Activated naive CD4-positive, alpha-beta T cell treated with anti-CD3 and anti-CD28 coated beads, Interleukin-2, amount 10 ng/mL, durations not matched to agents 7 days and 5 days (primary cell): ENCODE data around the gene CD69.
A peak's percentile ranks its signal among the peaks of the same experiment; 100 is the strongest.

ENCODE experiments used
- CTCF ChIA-PET: fragments of 350-600 bp; sonication (Branson Sonifier 250); formaldehyde crosslinking; loops from one replicate; lab custom pipeline; 2021; ENCODE audit warnings: antibody characterized with exemption; lab: Charles Lee
- DNase-seq: peaks from one replicate; pipeline ENCODE4 v3.0.0-alpha.2; 2020
- H3K27ac Mint-ChIP-seq: one replicate; pipeline ENCODE4 v1.8.0; 2021; ENCODE audit warnings: mild to moderate bottlenecking, moderate library complexity, mixed read lengths
- H3K27me3 Mint-ChIP-seq: one replicate; pipeline ENCODE4 v1.8.0; 2021; ENCODE audit warnings: mild to moderate bottlenecking, mixed read lengths
- H3K36me3 Mint-ChIP-seq: one replicate; pipeline ENCODE4 v1.8.0; 2021; ENCODE audit warnings: mixed read lengths
- H3K4me1 Mint-ChIP-seq: one replicate; pipeline ENCODE4 v1.8.0; 2021; ENCODE audit warnings: mixed read lengths
- H3K4me3 Mint-ChIP-seq: one replicate; pipeline ENCODE4 v1.8.0; 2021; ENCODE audit warnings: mild to moderate bottlenecking, moderate library complexity, mixed read lengths
- H3K9me3 Mint-ChIP-seq: one replicate; pipeline ENCODE4 v1.8.0; 2021; ENCODE audit warnings: mixed read lengths

The CD69 gene

DNA sequence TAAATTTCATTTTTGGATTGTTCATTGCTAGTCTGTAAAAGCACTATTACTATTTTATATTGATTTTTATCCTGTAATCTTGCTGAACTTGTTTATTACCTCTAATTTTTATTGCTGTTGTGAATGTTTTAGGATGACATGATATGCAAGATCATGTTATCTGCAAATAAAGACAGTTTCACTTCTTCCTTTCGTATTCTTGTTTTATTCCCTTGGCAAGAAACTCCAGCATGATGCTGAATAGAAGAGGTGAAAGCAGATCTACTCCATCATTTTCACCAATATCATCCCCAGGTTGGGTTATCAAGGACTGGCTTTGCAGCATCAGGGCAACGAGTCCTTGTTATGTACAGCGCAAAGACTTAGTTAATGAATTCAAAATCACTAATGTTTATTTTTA lies 25.1 kb downstream of the CD69 start:
- Mint-ChIP-seq H3K4me1 (peaks cover 74% of the 10 kb centered on the region), H3K4me3 (no peak overlapping the region), H3K36me3 (peaks cover 33% of the 10 kb centered on the region), H3K27ac (no peak overlapping the region), H3K9me3 (peaks cover 14% of the 10 kb centered on the region), H3K27me3 (no peaks in the 10 kb centered on the region)
- CTCF ChIA-PET, result no interaction called here
- DNase-seq, result no peak

DNA sequence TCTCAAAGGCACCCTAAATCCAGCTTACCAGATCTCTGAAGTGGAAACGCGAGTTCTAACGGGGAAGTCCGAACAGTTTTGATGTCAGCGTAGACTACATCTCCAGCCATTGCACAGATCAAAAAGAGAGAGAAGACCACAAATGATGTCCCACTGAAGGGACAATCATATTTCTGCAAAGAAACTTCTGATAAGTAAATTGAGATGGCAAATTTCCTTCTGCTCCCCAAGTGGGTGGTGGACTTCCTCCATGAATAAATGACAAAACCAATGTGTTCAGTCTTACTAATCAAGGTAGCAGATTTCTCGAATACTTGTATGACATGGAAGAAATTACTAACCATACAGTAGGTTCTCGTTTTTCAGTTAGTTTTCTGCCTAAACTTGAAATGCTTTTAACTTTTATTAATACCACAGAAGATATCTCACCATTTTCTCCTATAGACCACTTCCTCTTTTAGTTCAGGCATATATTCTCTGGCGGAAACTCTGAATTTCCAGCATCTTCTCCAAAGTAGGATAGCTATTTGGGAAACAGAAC lies 27.7 kb downstream of the CD69 start, which contains the start of gene CLECL1:
Gene CLECL1, minus strand, starts transcription at position 177 of the 541 bp plus-strand sequence.
- peak within 1 kb of the TSS; percentile 67 for H3K4me3 Mint-ChIP-seq
- H3K27me3 Mint-ChIP-seq, result no peaks in the 10 kb centered on the region
- H3K4me1 Mint-ChIP-seq, result peaks cover 65% of the 10 kb centered on the region
- no peak for DNase-seq
- H3K36me3 Mint-ChIP-seq, result peaks cover 19% of the 10 kb centered on the region
- CTCF ChIA-PET, result interaction anchor here (0.7 kb wide), 1 partner anchor 10 kb away, joined by 3 read pairs; no protein-coding TSS in a partner anchor
- peak within 1 kb of the TSS; percentile 86 for H3K27ac Mint-ChIP-seq
- H3K9me3 Mint-ChIP-seq, result peaks cover 3% of the 10 kb centered on the region

- no peaks in the 10 kb centered on the region for H3K27me3 Mint-ChIP-seq
- peaks cover 3% of the 10 kb centered on the region for H3K9me3 Mint-ChIP-seq
- DNase-seq, result no peak
- H3K4me1 Mint-ChIP-seq, result peaks cover 53% of the 10 kb centered on the region
- H3K27ac Mint-ChIP-seq, result peak overlapping the region; percentile 77
- CTCF ChIA-PET, result interaction anchor here (1.4 kb wide), 1 partner anchor 84 kb away, joined by 3 read pairs; no protein-coding TSS in a partner anchor
- H3K36me3 Mint-ChIP-seq, result peaks cover 17% of the 10 kb centered on the region
- peak overlapping the region; percentile 67 for H3K4me3 Mint-ChIP-seq
These were observed 28.9 kb downstream of the CD69 start for GRCh38 chr12:9731797-9732196.

DNA sequence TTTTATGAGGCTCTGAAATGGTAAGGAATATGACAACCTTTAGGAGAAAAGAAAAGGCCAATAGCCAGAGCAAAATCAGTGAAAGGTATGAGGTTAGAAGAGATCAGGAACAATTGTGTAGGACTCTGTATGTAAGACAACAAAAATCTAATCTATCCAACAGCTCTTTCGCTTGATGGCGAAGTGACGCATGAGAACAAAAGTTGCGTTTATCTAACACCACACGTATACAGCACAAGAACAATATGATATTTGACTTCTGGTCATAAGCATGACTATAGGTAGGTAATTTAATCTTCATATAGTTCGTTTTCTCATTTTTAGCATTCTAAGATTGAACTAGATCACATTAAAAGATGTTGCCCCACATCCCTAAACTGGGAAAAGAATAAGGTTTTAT lies 29.3 kb downstream of the CD69 start:
- H3K27ac Mint-ChIP-seq, result peak overlapping the region; percentile 77
- peaks cover 3% of the 10 kb centered on the region for H3K9me3 Mint-ChIP-seq
- no peak for DNase-seq
- H3K27me3 Mint-ChIP-seq, result no peaks in the 10 kb centered on the region
- peaks cover 49% of the 10 kb centered on the region for H3K4me1 Mint-ChIP-seq
- peaks cover 14% of the 10 kb centered on the region for H3K36me3 Mint-ChIP-seq
- H3K4me3 Mint-ChIP-seq, result peak overlapping the region; percentile 67
- CTCF ChIA-PET, result interaction anchor here (1.4 kb wide), 1 partner anchor 84 kb away, joined by 3 read pairs; no protein-coding TSS in a partner anchor

GRCh38 chr12:9730591-9730990 lies 30.1 kb downstream of the CD69 start:
- peaks cover 3% of the 10 kb centered on the region for H3K27me3 Mint-ChIP-seq
- CTCF ChIA-PET, result interaction anchor here (0.7 to 1.4 kb wide), 5 partner anchors 9 to 399 kb away, joined by 3 to 4 read pairs (median 3); no protein-coding TSS in a partner anchor
- peaks cover 14% of the 10 kb centered on the region for H3K36me3 Mint-ChIP-seq
- H3K4me1 Mint-ChIP-seq, result peaks cover 45% of the 10 kb centered on the region
- no peak for DNase-seq
- H3K9me3 Mint-ChIP-seq, result peaks cover 3% of the 10 kb centered on the region
- H3K27ac Mint-ChIP-seq, result no peak overlapping the region
- H3K4me3 Mint-ChIP-seq, result no peak overlapping the region

GRCh38 chr12:9730011-9730410 lies 30.7 kb downstream of the CD69 start:
- no peak for DNase-seq
- Mint-ChIP-seq H3K4me3 (no peak overlapping the region), H3K27me3 (peaks cover 3% of the 10 kb centered on the region), H3K9me3 (peaks cover 3% of the 10 kb centered on the region), H3K4me1 (peaks cover 48% of the 10 kb centered on the region), H3K27ac (no peak overlapping the region), H3K36me3 (peaks cover 14% of the 10 kb centered on the region)
- CTCF ChIA-PET, result interaction anchor here (0.7 to 1.2 kb wide), 6 partner anchors 8 to 399 kb away, joined by 3 to 5 read pairs (median 3); no protein-coding TSS in a partner anchor

- CTCF ChIA-PET, result interaction anchor here (1.2 kb wide), 1 partner anchor 14 kb away, joined by 5 read pairs; no protein-coding TSS in a partner anchor
- Mint-ChIP-seq H3K27me3 (peaks cover 3% of the 10 kb centered on the region), H3K36me3 (peaks cover 16% of the 10 kb centered on the region), H3K4me1 (peaks cover 49% of the 10 kb centered on the region), H3K9me3 (peaks cover 5% of the 10 kb centered on the region), H3K4me3 (no peak overlapping the region), H3K27ac (no peak overlapping the region)
- no peak for DNase-seq
These were observed 31.6 kb downstream of the CD69 start for GRCh38 chr12:9729082-9729481.

GRCh38 chr12:9727813-9728212 lies 32.9 kb downstream of the CD69 start:
- Mint-ChIP-seq H3K36me3 (peaks cover 16% of the 10 kb centered on the region), H3K4me3 (no peak overlapping the region), H3K27me3 (peaks cover 3% of the 10 kb centered on the region), H3K9me3 (peaks cover 5% of the 10 kb centered on the region), H3K4me1 (peaks cover 42% of the 10 kb centered on the region), H3K27ac (no peak overlapping the region)
- no peak for DNase-seq
- CTCF ChIA-PET, result interaction anchor here (1.6 kb wide), 1 partner anchor 20 kb away, joined by 7 read pairs; no protein-coding TSS in a partner anchor

DNA sequence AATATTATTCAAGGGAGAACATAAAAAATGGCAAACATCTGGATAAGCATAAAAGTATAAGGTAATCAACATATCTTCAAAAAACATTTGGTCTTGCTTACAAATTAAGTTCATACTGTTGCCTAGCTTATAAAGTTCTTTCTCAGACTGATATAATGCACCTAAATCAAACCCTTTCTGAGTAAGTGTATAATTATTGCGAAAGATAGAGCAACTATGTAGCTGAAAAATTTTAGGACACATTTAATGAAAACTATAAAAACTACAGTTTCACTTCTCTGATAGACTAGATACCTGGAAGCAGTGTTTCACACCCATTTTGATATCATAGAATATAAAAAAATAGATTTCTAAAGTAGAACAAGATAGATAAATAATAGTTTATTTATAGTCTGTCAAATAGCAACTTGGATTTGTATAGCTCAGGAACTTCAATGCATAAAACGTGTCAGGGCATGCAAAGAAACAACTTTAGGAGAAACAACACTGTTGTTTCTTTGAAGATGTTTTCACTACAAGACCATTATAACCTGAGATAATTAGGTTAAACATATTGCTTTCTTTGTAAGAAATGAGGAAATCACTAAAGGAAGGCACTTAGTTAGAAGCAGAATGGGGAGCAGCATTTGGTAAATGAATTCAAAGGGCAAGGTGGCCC lies 35.4 kb downstream of the CD69 start:
- Mint-ChIP-seq H3K9me3 (peaks cover 2% of the 10 kb centered on the region), H3K4me3 (no peak overlapping the region), H3K27ac (no peak overlapping the region), H3K27me3 (peaks cover 3% of the 10 kb centered on the region), H3K36me3 (peaks cover 17% of the 10 kb centered on the region), H3K4me1 (peaks cover 32% of the 10 kb centered on the region)
- DNase-seq, result no peak
- CTCF ChIA-PET, result no interaction called here

- no peak overlapping the region for H3K4me3 Mint-ChIP-seq
- H3K4me1 Mint-ChIP-seq, result peaks cover 31% of the 10 kb centered on the region
- peaks cover 17% of the 10 kb centered on the region for H3K36me3 Mint-ChIP-seq
- no peak for DNase-seq
- CTCF ChIA-PET, result no interaction called here
- H3K27ac Mint-ChIP-seq, result no peak overlapping the region
- H3K9me3 Mint-ChIP-seq, result peaks cover 2% of the 10 kb centered on the region
- peaks cover 3% of the 10 kb centered on the region for H3K27me3 Mint-ChIP-seq
These were observed 36.7 kb downstream of the CD69 start for GRCh38 chr12:9724023-9724422.

GRCh38 chr12:9721394-9722092 lies 39.2 kb downstream of the CD69 start:
- H3K36me3 Mint-ChIP-seq, result peaks cover 18% of the 10 kb centered on the region
- no peak overlapping the region for H3K4me3 Mint-ChIP-seq
- peaks cover 31% of the 10 kb centered on the region for H3K4me1 Mint-ChIP-seq
- peaks cover 3% of the 10 kb centered on the region for H3K27me3 Mint-ChIP-seq
- H3K27ac Mint-ChIP-seq, result no peak overlapping the region
- peaks cover 2% of the 10 kb centered on the region for H3K9me3 Mint-ChIP-seq
- DNase-seq, result no peak
- CTCF ChIA-PET, result interaction anchor here (1.1 to 2.3 kb wide), 7 partner anchors 9 to 86 kb away, joined by 3 to 10 read pairs (median 5); no protein-coding TSS in a partner anchor

DNA sequence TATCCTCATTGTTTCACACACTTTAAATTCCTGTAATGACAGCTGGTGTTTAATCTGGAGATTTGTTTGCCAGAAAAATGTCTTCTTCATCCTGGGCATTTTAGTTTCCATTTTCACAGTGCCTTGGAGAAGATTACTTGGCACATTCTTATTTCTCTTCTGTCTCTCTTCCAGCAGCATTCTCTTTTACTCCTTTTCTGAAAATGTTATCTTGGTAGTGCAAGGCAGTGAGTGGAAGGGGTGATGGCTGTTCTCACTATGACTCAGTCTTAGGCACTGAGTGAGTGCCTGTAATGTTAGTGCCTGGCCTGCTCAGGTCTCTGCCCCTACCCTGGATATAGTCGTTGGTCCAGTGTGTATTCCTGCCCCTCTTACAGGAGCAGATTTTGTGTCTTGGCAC lies 40.9 kb downstream of the CD69 start:
- Mint-ChIP-seq H3K4me1 (peaks cover 29% of the 10 kb centered on the region), H3K27ac (no peak overlapping the region), H3K36me3 (peaks cover 18% of the 10 kb centered on the region), H3K9me3 (peaks cover 2% of the 10 kb centered on the region), H3K27me3 (no peaks in the 10 kb centered on the region), H3K4me3 (no peak overlapping the region)
- CTCF ChIA-PET, result interaction anchor here (2.3 kb wide), 1 partner anchor 12 kb away, joined by 7 read pairs; no protein-coding TSS in a partner anchor
- DNase-seq, result no peak

GRCh38 chr12:9718968-9719367 lies 41.7 kb downstream of the CD69 start:
- no peak overlapping the region for H3K4me3 Mint-ChIP-seq
- H3K4me1 Mint-ChIP-seq, result peaks cover 27% of the 10 kb centered on the region
- H3K27ac Mint-ChIP-seq, result no peak overlapping the region
- peaks cover 16% of the 10 kb centered on the region for H3K36me3 Mint-ChIP-seq
- H3K9me3 Mint-ChIP-seq, result no peaks in the 10 kb centered on the region
- CTCF ChIA-PET, result interaction anchor here (2.3 kb wide), 1 partner anchor 11 kb away, joined by 7 read pairs; no protein-coding TSS in a partner anchor
- H3K27me3 Mint-ChIP-seq, result no peaks in the 10 kb centered on the region
- DNase-seq, result no peak
